ENCODE data around the gene PSMC1.

Gene PSMC1

DNA sequence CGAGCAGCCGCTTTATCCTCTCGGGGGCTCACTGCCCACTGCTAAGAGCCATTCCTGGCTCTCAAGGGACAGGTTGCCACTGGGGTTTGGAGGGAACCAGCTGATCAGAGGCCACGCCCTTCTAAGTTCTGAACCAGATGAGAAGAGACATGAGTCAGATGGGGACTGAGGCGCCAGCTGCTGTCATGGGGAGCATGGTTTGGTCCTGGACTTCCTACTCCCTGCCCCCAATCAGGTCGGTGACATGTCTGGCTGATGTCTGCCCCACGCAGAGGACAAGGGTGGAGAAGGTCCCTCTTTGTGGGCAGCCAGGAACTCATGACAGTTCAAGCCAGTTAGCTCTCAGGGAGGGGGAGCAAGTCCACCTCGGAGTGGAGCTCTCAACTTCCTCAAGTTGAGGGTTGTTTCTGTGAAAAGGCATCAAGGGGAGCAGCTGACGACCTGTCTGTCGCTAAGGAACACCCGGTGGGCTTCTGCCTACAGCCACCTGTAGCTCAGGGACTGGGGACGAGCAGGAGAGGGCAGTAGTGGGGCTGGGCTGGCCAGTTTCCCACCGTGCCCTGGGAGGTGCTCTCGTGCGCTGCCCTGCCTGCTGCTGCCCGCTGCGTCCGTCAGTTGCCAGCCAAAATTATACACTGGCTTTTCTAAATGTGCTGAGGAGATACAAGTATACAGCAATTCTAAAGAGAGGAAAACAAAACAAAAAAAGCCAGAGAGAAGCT, 20.5 kb downstream of the PSMC1 start:
- DNase-seq = peak; percentile 57

GRCh38 chr14:90277581-90278198, 21.3 kb downstream of the PSMC1 start:
- no peak for DNase-seq

GRCh38 chr14:90278199-90279175, 22.1 kb downstream of the PSMC1 start:
- DNase-seq = no peak

DNA sequence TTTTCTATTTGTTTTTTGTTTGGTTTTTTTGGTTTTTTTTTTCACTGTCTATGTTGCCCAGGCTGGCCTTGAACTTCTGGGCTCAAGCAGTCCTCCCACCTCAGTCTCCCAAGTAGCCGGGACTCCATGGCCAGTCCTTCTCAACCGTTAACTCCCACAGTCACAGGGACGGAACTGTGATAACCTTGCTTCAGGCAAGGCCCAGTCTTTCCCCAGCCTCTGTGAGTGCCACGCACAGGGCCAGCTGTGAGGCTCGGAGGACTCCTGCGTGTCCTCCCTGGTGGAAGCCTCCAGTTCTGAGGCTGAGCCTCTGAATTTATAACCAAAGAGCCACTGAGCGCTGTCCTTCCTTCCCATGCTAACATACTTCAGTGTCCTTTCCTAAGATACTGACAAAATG, 23.7 kb downstream of the PSMC1 start:
- DNase-seq = no peak

DNA sequence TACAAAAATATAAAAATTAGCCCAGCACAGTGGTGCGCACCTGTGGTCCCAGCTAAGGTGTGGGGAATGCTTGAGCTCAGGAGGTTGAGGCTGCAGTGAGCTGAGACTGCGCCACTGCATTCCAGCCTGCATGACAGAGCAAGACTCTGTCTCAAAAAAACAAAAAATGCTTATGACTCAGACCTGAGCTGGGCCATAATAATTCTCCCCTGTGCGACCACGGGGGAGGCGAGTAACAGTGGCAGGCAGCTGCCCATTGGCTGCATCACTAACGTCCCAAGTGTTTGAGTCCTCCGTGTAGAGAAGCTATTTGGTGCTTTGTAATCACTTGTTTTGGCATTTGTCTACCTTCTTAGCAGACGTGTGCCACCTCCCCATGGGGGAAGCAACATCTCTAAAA, 24.9 kb downstream of the PSMC1 start:
- no peak for DNase-seq

DNA sequence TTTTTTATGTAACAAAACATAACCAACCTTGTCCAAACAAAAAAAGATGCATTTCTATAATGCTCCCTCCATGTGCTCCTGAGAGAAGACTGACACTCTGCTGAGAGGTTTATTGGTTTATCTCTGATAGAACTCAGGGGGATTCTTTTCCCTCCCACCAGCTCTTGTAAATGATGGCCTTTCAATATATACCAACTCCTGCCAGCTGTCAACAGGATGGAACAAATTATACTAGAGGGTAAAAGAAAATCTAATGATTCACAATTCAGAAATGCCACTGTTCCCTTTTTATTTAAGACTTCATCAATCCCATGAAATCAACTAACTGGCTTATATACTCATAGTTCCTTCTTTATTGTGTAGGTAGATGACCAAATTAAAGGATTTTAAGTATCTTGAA, 25.4 kb downstream of the PSMC1 start:
- DNase-seq = no peak

- DNase-seq = no peak
Observed at GRCh38 chr14:90287791-90288190, 31.4 kb downstream of the PSMC1 start.

DNA sequence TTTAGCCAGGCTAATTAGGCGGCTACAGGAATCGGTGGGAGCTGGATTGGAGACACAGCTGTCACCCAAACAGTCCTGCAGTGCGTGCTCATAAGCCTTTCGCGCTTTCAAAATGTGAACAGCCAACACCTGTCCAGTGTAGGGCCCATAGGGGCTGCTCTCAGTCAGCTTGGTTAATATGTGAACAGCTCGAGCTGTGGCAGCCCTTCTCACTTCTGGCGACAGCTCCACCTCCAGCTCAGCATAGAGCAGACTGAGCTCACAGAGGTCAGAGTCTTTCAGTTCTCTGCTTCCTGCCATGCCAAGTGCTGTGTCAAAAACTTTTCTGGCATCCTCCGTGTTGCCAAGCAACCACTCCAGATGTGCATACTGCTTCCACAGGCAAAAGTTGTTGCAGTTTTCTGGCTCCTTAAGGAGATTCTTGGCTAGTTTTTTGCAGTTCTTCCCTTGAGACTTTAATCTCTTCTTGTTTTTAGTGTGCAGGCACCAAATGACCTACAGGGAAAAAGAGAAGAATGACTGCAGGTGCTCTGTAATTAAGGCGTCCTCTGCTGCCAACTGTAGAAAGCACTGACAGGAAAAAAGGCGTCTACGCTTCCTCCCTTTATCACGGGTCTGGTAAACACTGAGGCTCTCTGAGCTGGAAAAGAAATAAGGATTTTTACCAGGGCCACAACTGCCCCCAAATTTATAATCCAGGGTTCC, 32.5 kb downstream of the PSMC1 start:
- DNase-seq = no peak

- no peak for DNase-seq
Observed at GRCh38 chr14:90290337-90291011, 34.1 kb downstream of the PSMC1 start.

DNA sequence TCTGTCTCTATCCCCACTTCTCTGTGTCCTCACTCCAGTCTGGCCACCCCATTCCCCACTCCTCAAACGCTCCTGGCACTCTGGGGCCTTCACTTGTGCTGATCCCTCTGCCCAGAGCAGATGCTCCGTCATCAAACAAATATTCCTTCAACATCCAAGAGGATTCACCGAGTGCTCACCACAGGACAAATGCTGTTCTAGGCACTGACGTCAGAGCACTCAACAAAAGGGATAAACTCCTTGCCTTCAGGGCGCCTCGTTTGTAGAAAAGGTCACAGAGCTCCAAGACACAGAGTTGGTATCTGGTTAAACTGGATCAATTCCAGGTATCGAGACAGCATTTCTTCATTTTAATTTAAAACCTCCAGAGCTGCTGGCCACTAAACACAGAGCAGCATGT, 35.3 kb downstream of the PSMC1 start:
- no peak for DNase-seq

- peak; percentile 29 for DNase-seq
Observed at GRCh38 chr14:90293766-90294730, 37.7 kb downstream of the PSMC1 start.

GRCh38 chr14:90294872-90295271, 38.5 kb downstream of the PSMC1 start:
- DNase-seq = peak; percentile 68

DNA sequence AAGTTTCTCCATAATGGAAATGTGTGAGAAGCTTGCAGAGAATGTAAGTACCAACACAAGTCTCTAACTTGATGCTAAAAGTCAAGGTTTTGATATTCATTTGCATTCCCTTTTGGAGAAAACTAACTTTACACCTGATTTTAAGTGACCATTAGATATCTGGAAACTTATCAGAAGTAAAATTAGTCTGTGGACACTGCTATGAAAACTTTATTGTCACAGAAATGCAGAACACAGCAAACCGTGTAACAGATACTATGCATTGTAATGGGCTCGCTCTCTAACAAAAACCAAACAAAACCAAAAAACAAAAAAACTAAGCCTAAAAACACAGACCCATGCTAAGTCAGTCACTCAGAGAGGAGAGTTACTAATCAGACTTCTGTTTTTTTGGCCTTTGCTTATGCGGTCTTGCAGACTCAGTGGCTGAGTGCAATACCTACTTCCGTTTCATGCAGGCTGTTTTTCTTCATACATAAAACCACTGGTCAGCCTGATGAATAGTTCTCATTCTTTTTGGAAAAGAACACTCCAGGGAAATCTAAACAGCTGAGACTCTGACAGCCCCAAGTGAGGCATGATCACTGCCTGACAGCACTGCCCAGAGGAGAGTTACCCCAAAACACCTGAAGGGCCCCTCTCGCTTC, 39.6 kb downstream of the PSMC1 start:
- peak; percentile 81 for DNase-seq

GRCh38 chr14:90296641-90297040, 40.3 kb downstream of the PSMC1 start:
- DNase-seq = no peak

DNA sequence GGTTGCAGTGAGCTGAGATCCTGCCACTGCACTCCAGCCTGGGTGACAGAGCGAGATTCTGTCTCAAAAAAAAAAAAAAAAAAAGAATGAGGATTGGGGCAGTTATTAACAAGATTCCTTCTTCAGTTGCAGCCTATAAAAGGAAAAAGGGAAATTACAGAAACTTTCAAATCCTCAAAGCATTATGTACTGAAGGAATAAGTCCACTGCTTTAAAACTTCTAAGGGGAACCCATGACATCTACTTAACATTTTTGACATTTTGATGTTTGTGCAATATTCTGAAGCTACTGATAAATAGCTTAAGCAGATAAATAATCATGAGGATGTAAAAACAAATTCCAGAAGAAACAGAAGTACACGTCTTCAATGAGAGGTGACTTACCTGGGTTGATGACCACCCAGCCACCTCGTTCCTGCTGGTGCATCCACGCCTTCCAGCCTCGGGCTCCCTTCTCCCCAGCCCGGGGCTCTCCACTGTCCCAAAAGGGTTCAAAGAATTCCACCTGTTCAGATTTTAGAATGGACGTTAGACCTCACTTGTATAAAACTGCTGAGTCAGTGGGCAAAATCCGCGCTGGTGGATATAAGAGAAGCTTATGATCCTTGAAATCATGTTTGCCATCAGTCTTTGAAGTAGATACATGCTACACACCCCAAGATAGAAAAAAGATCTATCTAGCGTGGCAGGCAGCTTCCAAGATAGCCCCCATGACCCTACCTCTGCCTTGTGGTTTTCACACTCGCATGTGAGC, 41.7 kb downstream of the PSMC1 start:
- DNase-seq = no peak

GRCh38 chr14:90299408-90299807, 43.1 kb downstream of the PSMC1 start:
- peak; percentile 86 for DNase-seq

- DNase-seq = peak; percentile 35
Observed at GRCh38 chr14:90300611-90301047, 44.3 kb downstream of the PSMC1 start.

DNA sequence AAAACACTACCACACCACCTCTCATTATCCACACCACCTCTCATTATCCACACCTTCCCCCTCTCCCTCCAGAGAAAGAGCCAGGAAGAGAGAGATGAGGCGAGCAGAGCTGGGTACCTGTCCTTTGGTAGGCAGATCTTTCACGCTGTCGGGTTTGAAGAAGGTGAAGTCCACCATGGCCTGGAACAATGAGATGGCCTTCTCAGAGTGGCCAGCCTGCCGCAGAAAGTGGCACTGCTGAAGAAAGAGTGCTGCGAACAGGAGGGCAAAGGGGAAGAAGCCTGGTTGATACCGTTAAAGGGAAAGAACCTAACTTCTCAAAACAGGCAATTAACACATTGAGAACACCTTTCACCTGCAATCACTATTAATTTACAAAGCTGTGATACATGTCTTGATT, 44.8 kb downstream of the PSMC1 start:
- DNase-seq = no peak

DNA sequence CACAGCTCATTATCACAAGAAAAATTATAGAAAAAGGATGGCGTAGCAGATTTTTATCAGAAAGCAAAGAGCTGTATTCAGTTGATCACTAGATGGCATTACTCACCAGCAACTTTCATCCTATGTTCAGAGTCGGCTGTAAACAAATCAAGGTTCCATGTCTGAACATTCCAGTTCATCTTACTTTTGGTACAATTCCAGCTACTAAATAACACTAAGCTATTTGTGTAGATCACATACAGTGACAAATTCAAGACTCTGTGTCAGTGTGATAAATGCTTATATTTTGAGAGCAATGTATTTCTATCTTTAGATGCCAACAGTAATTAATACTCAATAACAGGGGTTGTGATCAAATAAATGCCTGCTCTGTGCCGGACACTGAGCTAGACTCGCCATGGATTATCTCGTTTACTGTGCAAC, 45.3 kb downstream of the PSMC1 start:
- no peak for DNase-seq
